ENCODE results near the gene GALNT10. TPM values are rescaled to one million over a fixed set of nuclear protein-coding genes. Genes with fewer than 3 reads are reported as not detected.

The GALNT10 gene
- total and polyA plus RNA-seq, 9 of the 15 experiments (the other 6 are each of a cell fraction or from before 2014, with no cell fraction given): 4.6 to 37.1 (median 13.3) TPM

DNA sequence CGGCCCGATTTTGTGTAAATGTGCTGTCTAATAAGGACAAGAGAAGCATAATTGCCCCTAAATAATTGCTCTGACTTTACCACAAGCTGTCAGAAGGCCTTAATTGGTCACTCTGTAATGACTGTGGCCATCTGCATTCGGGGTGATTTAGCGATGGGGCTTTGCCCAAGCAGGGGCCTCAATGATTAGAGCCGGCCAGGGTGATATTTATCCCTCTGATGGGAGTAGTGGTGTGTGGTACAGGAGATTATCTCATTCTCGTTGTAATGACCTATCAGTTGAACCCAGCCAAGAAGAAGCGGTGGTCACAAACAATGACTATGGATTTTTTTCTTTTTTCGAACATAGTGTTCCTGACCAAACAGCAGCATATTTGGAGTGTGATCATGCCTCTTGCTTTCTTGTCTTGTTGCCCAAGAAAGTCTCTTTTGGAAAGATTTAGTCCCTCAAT, 183.2 kb downstream of the GALNT10 start (continued):
- TF ChIP-seq, protein P1, sequence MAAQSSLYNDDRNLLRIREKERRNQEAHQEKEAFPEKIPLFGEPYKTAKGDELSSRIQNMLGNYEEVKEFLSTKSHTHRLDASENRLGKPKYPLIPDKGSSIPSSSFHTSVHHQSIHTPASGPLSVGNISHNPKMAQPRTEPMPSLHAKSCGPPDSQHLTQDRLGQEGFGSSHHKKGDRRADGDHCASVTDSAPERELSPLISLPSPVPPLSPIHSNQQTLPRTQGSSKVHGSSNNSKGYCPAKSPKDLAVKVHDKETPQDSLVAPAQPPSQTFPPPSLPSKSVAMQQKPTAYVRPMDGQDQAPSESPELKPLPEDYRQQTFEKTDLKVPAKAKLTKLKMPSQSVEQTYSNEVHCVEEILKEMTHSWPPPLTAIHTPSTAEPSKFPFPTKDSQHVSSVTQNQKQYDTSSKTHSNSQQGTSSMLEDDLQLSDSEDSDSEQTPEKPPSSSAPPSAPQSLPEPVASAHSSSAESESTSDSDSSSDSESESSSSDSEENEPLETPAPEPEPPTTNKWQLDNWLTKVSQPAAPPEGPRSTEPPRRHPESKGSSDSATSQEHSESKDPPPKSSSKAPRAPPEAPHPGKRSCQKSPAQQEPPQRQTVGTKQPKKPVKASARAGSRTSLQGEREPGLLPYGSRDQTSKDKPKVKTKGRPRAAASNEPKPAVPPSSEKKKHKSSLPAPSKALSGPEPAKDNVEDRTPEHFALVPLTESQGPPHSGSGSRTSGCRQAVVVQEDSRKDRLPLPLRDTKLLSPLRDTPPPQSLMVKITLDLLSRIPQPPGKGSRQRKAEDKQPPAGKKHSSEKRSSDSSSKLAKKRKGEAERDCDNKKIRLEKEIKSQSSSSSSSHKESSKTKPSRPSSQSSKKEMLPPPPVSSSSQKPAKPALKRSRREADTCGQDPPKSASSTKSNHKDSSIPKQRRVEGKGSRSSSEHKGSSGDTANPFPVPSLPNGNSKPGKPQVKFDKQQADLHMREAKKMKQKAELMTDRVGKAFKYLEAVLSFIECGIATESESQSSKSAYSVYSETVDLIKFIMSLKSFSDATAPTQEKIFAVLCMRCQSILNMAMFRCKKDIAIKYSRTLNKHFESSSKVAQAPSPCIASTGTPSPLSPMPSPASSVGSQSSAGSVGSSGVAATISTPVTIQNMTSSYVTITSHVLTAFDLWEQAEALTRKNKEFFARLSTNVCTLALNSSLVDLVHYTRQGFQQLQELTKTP (IDR thresholded peaks at IDR 0.05; ENCODE audit: low read depth in 1 of 2, partially characterized antibody in 2 of 2): no peak
- TF ChIP-seq FOXK2 (conservative IDR thresholded peaks at IDR 0.05 in 1 of 2, IDR thresholded peaks at IDR 0.05 in 1 of 2; ENCODE audit: low read depth in 2 of 2) (0 out of 4 replicates have a peak, but pooled peaks of 1 of the 2 experiments have one; percentile 23), RAD21 (CRISPR knock-in tag; conservative IDR thresholded peaks at IDR 0.05 in 1 of 2, IDR thresholded peaks at IDR 0.05 in 1 of 2) (no peak), FOXA3 (CRISPR knock-in tag; conservative IDR thresholded peaks at IDR 0.05 in 1 of 2, IDR thresholded peaks at IDR 0.05 in 1 of 2) (no peak), KLF16 (IDR thresholded peaks at IDR 0.05) (peak; percentile 93), FOSL1 (tag; conservative IDR thresholded peaks at IDR 0.05) (peak; percentile 43; the same call in 1 of the 2 replicates), EGR1 (conservative IDR thresholded peaks at IDR 0.05) (no peak), ZNF324 (CRISPR knock-in tag; IDR thresholded peaks at IDR 0.05) (no peak), ZNF76 (CRISPR knock-in tag; IDR thresholded peaks at IDR 0.05; ENCODE audit: borderline replicate concordance) (no peak), MCM5 (IDR thresholded peaks at IDR 0.05; ENCODE audit: low read depth) (no peak), HNRNPK (IDR thresholded peaks at IDR 0.05; ENCODE audit: low read depth, low read length, poor library complexity, severe bottlenecking) (no peak), SOX6 (IDR thresholded peaks at IDR 0.05) (peak; percentile 84), DDX20 (tag; IDR thresholded peaks at IDR 0.05; ENCODE audit: low read depth) (no peak), TCF7L2 (IDR thresholded peaks at IDR 0.05; ENCODE audit: low read depth, low read length) (no peak), PTTG1 (tag; IDR thresholded peaks at IDR 0.05; ENCODE audit: low read depth) (no peak), KHSRP (IDR thresholded peaks at IDR 0.05) (no peak)
- TF ChIP-seq, protein P2, sequence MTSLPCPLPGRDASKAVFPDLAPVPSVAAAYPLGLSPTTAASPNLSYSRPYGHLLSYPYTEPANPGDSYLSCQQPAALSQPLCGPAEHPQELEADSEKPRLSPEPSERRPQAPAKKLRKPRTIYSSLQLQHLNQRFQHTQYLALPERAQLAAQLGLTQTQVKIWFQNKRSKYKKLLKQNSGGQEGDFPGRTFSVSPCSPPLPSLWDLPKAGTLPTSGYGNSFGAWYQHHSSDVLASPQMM (CRISPR knock-in tag; IDR thresholded peaks at IDR 0.05): no peak
- TF ChIP-seq, protein P3, sequence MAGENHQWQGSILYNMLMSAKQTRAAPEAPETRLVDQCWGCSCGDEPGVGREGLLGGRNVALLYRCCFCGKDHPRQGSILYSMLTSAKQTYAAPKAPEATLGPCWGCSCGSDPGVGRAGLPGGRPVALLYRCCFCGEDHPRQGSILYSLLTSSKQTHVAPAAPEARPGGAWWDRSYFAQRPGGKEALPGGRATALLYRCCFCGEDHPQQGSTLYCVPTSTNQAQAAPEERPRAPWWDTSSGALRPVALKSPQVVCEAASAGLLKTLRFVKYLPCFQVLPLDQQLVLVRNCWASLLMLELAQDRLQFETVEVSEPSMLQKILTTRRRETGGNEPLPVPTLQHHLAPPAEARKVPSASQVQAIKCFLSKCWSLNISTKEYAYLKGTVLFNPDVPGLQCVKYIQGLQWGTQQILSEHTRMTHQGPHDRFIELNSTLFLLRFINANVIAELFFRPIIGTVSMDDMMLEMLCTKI (IDR thresholded peaks at IDR 0.05; ENCODE audit: partially characterized antibody): no peak
- TF ChIP-seq, protein P4, sequence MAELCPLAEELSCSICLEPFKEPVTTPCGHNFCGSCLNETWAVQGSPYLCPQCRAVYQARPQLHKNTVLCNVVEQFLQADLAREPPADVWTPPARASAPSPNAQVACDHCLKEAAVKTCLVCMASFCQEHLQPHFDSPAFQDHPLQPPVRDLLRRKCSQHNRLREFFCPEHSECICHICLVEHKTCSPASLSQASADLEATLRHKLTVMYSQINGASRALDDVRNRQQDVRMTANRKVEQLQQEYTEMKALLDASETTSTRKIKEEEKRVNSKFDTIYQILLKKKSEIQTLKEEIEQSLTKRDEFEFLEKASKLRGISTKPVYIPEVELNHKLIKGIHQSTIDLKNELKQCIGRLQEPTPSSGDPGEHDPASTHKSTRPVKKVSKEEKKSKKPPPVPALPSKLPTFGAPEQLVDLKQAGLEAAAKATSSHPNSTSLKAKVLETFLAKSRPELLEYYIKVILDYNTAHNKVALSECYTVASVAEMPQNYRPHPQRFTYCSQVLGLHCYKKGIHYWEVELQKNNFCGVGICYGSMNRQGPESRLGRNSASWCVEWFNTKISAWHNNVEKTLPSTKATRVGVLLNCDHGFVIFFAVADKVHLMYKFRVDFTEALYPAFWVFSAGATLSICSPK (IDR thresholded peaks at IDR 0.05; ENCODE audit: borderline replicate concordance): no peak
- TF ChIP-seq, protein P5, sequence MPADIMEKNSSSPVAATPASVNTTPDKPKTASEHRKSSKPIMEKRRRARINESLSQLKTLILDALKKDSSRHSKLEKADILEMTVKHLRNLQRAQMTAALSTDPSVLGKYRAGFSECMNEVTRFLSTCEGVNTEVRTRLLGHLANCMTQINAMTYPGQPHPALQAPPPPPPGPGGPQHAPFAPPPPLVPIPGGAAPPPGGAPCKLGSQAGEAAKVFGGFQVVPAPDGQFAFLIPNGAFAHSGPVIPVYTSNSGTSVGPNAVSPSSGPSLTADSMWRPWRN (IDR thresholded peaks at IDR 0.05; ENCODE audit: low read depth): peak; percentile 69; the same call in 1 of the 2 replicates

Data from K562 (cell line).